Type B pancreatic cell (in vitro differentiated cells): ENCODE data around the gene CEP112. TPM values are rescaled to one million over a fixed set of nuclear protein-coding genes. Genes with fewer than 3 reads are reported as not detected.

Experiments
- DNase-seq: peaks from one replicate; pipeline ENCODE4 v3.0.0; 2021; ENCODE audit warnings: mixed read lengths; ENCODE audit not compliant: unreplicated experiment; ENCODE audit errors: extremely low spot score
- H3K27ac Mint-ChIP-seq: 2 replicates; pipeline ENCODE4 v1.8.0; 2021; ENCODE audit warnings: mild to moderate bottlenecking, mixed read lengths
- H3K27me3 Mint-ChIP-seq: 2 replicates; pipeline ENCODE4 v1.8.0; 2021; ENCODE audit warnings: mixed read lengths
- H3K36me3 Mint-ChIP-seq: 2 replicates; pipeline ENCODE4 v1.8.0; 2021; ENCODE audit warnings: mixed read lengths
- H3K4me1 Mint-ChIP-seq: one replicate; pipeline ENCODE4 v1.8.0; 2021; ENCODE audit warnings: mixed read lengths; ENCODE audit not compliant: unreplicated experiment
- H3K4me3 Mint-ChIP-seq: 2 replicates; pipeline ENCODE4 v1.8.0; 2021; ENCODE audit warnings: mild to moderate bottlenecking, mixed read lengths
- H3K9me3 Mint-ChIP-seq: 2 replicates; pipeline ENCODE4 v1.8.0; 2021; ENCODE audit warnings: mixed read lengths
- total RNA-seq: library from RNA; stranded (reverse); gene quantifications from 2 replicates; pipeline ENCODE4 v1.2.1, GENCODE V29; 2021; ENCODE audit warnings: low replicate concordance
- TF ChIP-seq, protein P1 (sequence below): fragments of 200-600 bp; sonication (generic); conservative IDR thresholded peaks from 2 replicates; pipeline ENCODE4 v1.5.0; 2021; ENCODE audit warnings: antibody characterized with exemption, mild to moderate bottlenecking

Gene CEP112
- total RNA-seq, 1 donor from 2014 or later = 18.0 TPM

DNA sequence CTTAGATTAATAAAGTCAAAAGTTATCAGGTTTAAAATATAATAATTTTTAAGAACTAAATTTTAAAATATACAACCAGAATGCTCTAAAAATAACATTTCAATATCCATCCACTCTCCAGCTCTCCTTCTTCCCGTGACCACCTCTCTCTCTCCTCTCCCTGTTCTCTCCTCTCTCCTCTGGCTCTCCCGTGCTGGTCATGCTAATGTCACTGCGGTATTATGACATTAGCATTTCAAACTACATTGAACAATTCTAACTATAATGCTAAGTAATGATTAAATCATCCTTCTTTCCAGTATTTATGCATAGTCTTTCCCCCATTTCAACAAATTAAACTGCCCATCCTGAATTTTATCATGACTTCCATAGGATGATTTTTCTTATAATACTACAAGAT is 154.7 kb downstream of the CEP112 start:
- Mint-ChIP-seq H3K9me3 (no peaks in the 10 kb centered on the region), H3K27me3 (no peaks in the 10 kb centered on the region), H3K4me3 (no peak overlapping the region), H3K4me1 (no peaks in the 10 kb centered on the region), H3K36me3 (no peaks in the 10 kb centered on the region), H3K27ac (no peak overlapping the region)
- no peak for DNase-seq
- TF ChIP-seq, protein P1, sequence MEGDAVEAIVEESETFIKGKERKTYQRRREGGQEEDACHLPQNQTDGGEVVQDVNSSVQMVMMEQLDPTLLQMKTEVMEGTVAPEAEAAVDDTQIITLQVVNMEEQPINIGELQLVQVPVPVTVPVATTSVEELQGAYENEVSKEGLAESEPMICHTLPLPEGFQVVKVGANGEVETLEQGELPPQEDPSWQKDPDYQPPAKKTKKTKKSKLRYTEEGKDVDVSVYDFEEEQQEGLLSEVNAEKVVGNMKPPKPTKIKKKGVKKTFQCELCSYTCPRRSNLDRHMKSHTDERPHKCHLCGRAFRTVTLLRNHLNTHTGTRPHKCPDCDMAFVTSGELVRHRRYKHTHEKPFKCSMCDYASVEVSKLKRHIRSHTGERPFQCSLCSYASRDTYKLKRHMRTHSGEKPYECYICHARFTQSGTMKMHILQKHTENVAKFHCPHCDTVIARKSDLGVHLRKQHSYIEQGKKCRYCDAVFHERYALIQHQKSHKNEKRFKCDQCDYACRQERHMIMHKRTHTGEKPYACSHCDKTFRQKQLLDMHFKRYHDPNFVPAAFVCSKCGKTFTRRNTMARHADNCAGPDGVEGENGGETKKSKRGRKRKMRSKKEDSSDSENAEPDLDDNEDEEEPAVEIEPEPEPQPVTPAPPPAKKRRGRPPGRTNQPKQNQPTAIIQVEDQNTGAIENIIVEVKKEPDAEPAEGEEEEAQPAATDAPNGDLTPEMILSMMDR = no peak

DNA sequence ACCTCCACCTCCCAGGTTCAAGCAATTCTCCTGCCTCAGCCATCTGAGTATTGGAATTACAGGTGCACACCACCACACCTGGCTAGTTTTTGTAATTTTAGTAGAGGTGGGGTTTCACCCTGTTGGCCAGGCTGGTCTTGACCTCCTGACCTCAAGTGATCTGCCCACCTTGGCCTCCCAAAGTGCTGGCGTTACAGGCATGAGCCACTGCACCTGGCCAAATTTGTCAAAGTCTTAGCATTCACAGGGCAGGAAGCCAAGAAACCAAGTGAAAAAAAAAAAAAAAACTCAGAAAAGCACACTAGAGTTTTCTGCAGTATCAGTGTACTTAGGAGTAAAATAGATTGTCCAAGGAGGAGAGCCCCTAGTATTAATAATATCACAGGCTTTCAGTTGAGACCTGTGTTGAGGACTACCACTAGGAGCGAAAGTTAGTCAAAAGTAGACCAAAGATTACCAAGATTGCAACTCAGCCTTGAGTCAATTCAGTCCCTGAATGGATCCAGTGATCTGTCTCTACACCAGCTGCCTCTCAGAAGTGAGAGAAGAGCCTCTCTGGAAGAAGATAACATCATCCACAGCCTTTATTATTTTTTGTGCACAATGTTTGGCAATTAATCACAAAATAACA is 159.7 kb downstream of the CEP112 start:
- Mint-ChIP-seq H3K36me3 (peaks cover 4% of the 10 kb centered on the region), H3K9me3 (no peaks in the 10 kb centered on the region), H3K4me1 (no peaks in the 10 kb centered on the region), H3K27ac (no peak overlapping the region), H3K27me3 (no peaks in the 10 kb centered on the region), H3K4me3 (no peak overlapping the region)
- TF ChIP-seq, protein P1 = no peak
- no peak for DNase-seq

DNA sequence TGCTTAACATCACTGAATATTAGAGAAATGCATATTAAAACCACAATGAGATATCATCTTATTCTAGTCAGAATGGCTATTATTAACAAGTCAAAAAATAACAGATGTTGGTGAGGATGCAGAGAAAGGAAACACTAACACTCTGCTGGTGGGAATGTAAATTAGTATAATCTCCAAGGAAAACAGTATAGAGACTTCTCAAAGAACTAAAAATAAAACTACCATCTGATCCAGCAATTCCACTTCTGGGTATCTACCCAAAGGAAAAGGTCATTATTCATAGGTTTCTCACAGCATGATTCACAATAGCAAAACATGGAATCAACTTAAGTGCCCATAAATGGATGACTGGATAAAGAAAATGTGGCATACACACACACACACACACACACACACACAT is 166.4 kb downstream of the CEP112 start:
- Mint-ChIP-seq H3K9me3 (peaks cover 6% of the 10 kb centered on the region), H3K4me1 (no peaks in the 10 kb centered on the region), H3K36me3 (peaks cover 14% of the 10 kb centered on the region), H3K27ac (no peak overlapping the region), H3K27me3 (no peaks in the 10 kb centered on the region), H3K4me3 (no peak overlapping the region)
- DNase-seq = no peak
- TF ChIP-seq, protein P1 = no peak

DNA sequence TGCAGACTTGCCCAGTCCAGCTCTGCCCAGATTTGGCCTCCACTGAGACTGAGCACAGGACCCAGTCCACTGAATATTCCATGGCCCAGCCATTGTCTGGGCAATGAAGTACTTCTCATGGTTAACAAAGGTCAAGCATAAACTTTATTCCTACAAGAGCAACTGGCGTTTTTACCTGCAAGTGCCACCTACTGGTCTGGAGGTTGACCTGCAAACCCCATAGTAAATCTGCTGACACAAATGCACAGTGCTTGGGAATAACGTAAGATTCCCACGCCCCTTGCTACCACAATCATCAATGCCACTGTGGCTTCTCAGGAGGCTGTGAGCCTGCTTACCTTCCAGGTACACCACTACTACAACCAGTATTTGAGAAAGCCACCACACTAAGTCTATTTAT is 170.2 kb downstream of the CEP112 start:
- TF ChIP-seq, protein P1 = no peak
- H3K36me3 Mint-ChIP-seq = peaks cover 10% of the 10 kb centered on the region
- peaks cover 6% of the 10 kb centered on the region for H3K9me3 Mint-ChIP-seq
- H3K4me1 Mint-ChIP-seq = no peaks in the 10 kb centered on the region
- no peaks in the 10 kb centered on the region for H3K27me3 Mint-ChIP-seq
- no peak for DNase-seq
- no peak overlapping the region for H3K27ac Mint-ChIP-seq
- no peak overlapping the region for H3K4me3 Mint-ChIP-seq

DNA sequence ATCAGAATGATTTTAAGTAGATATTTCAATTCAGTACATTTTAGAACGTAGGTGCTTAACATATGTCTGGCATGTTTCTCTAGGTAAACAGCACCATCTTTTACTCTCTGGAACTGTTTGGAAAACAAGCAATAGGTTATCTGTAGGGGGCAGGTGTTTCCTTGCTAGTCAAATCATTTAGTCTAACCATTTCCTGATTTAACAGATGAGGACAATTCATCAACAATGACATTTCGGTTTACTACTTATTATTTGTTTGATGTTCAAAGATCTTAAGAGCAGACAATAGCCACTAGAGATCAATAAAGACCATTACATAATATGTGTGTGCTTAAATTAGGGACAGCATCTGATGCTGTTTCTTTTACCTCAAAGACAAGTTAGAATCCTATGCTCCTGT is 173.1 kb downstream of the CEP112 start:
- Mint-ChIP-seq H3K36me3 (peaks cover 9% of the 10 kb centered on the region), H3K27ac (no peak overlapping the region), H3K27me3 (no peaks in the 10 kb centered on the region), H3K4me3 (no peak overlapping the region), H3K9me3 (peaks cover 6% of the 10 kb centered on the region), H3K4me1 (no peaks in the 10 kb centered on the region)
- DNase-seq = no peak
- TF ChIP-seq, protein P1 = no peak

DNA sequence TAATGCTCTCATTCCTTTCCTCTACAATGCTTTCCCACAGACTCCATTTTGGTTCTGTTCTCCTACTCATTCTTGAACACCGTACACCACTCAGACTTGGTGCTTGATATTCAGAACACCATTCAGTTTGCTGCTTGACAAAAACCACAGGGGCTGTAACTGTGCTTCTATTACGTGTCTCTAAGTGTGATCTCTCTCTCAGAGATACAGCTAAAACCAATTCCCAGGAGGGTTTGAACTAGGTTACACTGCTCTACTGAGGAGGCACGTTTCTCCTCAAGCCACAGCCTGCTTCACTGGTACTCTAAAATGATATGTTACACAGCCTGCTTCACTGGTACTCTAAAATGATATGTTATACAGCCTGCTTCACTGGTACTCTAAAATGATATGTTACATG is 175.7 kb downstream of the CEP112 start:
- Mint-ChIP-seq H3K4me3 (no peak overlapping the region), H3K36me3 (peaks cover 5% of the 10 kb centered on the region), H3K27ac (no peak overlapping the region), H3K27me3 (no peaks in the 10 kb centered on the region), H3K9me3 (no peaks in the 10 kb centered on the region), H3K4me1 (no peaks in the 10 kb centered on the region)
- no peak for DNase-seq
- TF ChIP-seq, protein P1 = no peak
